GM21526 (cell line): ENCODE measurements around the gene MAP3K13.
"Not testable (repeated sequence)": the region's sequence is repeated elsewhere in the genome, so short reads cannot be mapped to it uniquely, and the experiment has no call there.

ENCODE experiments used
- ATAC-seq: cut with Tn5 transposase; IDR thresholded peaks from one replicate; pipeline ENCODE4 v1.9.1; 2021; ENCODE audit warnings: moderate library complexity; ENCODE audit not compliant: unreplicated experiment, low FRiP score

The MAP3K13 gene

DNA sequence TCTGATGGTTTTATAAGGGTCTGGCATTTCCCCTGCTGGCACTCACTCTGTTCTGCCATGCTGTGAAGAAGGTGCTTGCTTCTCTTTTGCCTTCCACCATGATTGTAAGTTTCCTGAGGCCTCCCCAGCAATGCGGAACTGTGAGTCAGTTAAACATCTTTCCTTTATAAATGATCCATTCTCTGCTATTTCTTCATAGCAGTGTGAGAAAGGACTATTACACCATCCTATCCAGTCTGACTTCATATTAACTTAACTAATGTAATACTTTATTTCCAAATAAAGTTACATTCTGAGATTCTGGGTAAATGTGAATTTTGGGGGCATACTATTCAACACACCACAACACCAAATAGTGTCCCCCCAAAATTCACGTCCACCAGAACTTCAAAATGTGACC is 22.2 kb upstream of the MAP3K13 start:
- no peak for ATAC-seq

DNA sequence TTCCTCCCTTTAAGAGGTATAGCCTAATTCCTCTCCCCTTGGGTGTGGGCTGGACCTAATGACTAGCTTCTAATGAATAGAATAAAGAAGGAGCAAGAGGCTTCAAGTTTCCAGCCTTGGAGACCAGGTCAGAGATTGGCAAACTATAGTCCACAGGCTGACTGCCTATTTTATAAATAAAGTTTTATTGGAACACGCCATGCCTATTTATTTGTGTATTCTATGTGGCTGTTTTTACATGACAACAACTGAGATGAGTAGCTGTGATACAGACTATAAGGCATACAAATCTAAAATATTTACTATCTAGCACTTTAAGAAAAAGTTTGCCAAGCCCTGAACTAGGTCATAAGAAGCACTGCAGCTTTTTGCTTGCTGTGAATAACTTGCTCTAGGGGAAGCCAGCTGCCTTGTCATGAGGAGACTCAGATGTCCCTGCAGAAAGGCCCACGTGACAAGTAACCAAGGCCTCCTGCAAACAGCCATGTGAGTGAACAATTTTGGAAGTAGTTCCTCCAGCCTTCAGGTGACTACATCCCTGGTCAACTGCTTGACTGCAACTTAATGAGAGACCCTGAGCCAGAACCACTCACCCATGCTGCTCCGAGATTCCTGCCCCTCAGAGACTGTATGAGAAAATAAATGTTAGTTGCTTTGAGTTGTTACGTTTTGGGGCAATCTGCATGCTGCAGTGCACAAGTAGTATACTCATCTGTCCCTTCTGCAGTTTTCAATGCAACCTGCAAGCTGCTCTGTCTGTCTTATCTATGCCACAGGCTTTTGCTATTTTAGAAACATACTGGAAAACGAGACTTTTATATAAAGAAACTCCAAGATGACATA is 21.1 kb upstream of the MAP3K13 start:
- ATAC-seq = no peak

DNA sequence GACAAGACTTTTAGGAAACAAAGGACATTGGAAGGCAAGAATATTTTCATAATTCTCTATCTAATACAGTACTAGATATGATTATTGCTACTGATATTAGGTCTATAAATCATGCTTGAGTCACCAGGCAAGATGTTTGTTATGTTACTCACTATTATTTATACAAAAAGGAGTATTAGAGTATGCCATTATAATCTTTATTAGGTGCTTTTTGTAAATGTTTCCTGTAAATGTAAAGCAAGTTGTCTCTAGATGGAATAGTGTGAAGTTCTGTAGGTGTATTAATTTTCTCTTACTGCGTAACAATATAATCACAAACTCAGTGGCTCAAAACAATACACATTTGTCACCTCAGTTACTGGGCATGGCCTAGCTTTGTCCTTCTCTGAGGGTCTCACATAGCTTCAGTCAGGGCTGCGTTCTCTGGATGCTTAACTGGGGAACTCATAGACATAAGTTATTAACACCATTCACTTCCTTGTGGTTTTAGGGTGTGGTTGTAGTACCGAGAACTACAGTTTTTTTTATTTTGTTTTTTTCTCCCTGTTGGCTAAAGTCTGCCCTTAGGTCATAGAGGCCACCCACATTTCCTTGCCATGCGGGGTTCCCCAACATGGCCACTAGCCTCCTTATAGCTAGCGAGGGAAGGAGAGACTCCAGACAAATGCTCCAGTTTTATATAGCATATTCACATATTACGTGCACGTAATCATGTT is 20.3 kb upstream of the MAP3K13 start:
- ATAC-seq = no peak

DNA sequence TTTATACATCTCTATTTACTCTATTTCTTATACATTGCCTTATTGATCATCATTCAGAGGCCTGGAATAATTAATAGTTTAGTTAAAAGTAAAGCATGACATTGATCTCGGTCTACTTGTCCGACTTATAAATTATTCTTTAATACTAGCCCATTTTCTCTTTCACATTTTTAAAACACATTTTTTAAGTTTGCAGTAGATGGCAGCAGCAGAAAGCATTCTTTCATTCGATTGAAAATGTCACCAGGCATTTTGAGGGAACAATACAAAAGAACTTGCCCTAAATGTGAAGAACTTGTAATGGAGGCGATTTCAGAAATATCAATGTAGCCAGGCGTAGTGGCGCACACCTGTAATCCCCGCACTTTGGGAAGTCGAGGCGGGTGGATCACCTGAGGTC is 15.5 kb upstream of the MAP3K13 start:
- ATAC-seq = no peak

DNA sequence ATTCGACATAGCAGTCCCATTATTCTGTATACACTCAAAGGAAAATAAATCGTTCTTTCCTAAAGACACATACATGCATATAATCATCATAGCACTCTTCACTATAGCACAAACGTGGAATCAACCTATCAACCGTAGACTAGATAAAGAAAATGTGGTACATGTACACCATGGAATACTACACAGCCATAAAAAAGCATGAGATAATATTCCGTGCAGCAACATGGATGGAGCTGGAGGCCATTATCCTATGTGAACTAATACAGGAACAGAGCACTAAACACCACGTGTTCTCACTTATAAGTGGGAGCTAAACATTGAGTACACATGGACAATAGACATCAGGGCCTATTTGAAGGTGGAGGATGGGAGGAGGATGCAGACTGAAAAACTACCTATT is 12.1 kb upstream of the MAP3K13 start:
- ATAC-seq = no peak

DNA sequence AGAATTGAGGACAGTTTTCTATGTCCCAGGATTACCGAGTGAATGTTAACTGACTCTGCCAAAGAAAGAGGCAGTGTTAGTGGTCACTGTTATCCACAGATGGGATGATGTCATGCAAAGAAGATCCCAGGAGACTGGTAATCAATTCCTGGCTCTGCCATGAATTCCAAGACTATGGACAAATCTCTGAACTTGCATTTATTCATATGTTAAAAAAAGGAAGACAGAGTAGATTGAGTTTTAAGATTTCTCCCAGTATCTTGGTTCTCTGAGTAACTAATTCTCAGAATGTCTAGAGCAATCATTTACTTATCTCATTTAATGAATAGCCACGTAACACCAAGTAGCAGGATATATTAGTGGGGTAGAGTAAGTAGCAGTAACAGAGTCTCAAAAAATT is 11.5 kb upstream of the MAP3K13 start:
- ATAC-seq = no peak

DNA sequence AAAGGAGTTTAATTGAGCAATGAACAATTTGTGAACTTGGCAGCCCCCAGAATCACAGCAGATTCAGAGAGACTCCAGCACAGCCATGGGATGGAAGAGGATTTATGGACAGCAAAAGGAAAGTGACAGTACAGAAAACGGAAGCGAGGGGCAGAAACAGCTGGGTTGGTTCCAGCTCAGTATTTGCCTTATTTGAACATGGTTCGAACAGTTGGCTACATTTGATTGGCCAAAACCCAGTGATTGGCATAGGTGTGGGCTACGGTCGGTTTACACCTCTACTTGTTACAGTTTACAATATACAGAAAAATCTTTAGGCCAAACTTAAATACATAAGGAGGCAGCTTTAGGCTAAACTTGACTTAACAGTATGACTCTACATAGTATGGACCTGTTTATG is 9.7 kb upstream of the MAP3K13 start:
- no peak for ATAC-seq

DNA sequence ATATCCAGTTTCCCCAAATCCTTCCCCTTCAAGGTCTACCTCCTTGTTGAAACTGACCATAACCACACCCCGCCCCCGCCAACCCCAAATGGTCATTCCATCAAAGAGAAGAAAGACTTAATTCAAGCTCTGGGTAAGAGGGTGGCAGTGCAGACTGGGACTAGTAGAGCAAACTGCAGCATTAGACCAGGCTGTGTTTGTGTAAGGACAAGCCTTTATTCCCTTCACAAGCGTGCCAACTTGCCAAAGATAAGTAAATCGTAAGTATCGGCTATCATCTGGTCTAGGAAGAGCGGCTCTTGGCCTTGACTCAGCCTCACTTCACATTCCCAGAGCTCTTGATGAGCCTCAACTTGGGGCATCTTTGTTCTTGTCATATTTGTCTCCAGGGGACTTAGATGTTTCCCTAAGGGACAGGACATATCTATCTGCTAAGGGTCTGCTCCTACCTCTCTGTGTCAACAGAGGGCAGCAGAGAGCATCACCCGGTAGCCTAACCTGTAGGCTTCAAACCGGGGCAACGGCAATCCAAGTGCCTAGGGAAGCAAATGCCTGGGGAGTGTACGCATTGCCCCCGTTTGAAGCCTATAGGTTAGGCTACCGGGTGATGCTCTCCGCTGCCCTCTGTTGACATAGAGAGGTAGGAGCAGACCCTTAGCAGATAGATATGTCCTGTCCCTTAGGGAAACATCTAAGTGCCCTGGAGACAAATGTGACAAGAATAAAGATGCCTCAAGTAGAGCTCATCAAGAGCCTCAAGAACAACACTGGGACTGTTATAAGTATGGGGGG is 8.9 kb upstream of the MAP3K13 start:
- peak; percentile 98 for ATAC-seq

DNA sequence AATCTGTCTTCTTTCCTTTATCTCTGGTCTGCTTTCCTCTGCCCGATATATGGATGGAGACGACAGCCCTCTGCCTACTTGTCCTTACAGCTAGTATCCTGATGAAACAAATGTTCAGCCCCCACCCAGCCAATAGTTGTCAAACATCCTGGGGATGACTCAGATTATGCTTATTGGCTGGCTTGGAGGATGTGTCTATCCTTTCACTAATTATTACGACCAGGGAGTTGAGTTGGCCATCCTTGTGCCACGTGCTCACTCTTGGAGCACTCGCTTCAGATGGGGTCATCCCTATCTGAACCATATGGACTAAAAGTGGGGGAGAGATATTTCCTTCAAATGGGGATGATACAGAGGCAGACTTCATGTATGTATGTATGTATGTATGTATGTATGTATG is 6.4 kb upstream of the MAP3K13 start:
- no peak for ATAC-seq

DNA sequence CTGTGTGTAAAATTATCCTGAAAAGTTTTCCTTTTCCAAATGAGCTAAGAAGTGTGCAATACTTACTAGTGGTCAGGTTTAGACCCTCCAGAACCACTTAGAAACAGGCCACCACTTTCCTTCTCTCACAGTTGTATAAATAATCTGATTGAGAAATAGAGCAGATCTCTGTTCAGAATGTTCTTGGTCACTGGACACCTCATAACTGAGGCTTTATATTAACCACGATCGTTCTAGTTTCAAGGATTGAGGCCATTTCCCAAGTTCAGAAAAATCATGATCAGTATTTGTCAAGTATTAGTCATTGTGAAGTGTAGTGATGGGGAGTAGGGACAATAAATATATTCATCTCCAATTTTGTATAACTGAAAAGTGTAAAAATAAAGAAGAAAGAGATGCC is 1.0 kb upstream of the MAP3K13 start:
- ATAC-seq = no peak

DNA sequence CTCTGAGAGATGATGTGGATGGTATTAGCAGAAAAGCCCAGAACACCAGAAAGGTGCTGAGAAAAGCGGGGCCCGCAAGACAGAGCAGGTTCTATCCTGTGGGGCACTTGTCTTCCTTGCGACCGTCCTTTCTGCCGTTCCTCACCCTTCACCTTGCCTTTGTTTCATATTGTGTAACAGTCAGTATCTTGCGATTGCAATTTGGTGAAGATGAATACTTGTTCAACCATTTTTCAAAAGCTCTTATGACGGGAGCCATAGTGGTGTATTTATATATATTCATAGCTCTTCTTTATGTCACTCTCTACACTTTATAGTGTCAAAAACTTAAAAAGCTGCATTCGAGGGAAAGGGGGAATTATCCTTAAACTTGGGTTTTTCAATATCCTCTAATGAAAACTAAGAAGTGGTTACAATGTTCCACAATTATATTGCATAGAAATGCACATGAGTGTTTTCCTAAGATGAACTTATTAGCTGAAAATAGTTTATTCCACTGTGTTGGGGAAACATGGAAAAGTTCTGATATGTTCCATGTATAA is 797 bp downstream of the MAP3K13 start:
- ATAC-seq = peak; percentile 53

DNA sequence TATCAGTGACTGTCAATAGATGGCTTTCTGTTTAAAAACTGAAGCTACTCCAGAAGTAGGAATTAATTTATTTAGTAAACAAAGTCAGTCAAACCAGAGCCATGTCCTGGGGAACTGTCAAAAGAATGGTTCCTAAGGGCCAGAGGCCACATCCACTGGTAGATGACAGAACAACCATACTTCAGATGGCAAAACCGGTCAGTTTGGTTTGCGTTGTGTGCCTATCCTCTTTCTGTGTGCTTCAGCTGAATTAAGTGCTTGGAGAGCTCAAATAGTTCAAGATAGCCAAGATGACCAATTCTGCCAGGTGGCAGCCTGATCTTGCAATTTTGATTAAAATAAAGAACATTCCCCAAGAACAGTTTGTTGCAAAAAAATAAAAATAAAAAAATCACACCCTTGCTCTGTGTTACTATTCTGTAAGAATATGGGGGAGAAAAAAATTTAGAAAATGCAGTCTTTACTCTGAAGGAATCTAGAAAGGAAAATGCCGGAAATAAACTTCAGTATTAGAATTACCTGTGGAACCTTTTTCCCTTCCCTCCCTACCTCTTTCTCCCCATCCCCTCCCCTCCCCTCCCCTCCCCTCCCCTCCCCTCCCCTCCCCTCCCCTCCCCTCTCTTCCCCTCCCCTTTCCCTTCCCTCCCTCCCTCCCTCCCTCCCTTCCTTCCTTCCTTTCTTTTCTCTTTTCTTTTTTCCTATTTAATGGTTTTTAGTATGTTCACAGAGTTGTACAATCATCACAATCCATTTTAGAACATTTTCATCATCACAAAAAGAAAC is 2.5 kb downstream of the MAP3K13 start:
- no peak for ATAC-seq

DNA sequence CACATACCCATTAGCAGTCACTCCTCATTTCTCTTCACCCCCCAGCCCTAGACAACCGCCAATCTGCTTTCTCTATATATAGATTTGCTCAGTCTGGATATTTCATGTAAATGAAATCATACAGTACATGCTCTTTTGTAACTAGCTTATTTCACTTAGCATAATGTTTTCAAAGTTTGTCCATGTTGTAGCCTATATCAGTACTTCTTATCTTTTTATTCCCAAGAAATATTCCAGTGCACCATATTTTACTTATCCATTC is 3.1 kb downstream of the MAP3K13 start:
- ATAC-seq = no peak

DNA sequence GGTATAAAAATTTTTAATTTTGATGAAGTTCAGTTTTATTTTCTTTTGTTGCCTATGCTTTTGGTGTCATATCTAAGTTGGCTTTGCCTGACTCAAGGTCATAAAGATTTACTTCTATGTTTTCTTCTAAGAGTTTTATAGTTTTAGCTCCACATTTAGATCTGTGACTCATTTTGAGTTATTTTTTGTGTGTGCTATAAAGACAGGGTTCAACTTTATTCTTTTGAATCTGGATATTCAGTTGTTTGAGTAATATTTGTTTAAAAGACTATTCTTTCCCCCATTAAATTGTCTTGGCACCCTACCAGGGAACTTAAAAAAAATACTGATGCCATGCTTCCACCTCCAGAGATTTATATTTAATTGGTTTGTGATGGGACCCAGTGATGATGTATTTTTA is 4.0 kb downstream of the MAP3K13 start:
- no peak for ATAC-seq

DNA sequence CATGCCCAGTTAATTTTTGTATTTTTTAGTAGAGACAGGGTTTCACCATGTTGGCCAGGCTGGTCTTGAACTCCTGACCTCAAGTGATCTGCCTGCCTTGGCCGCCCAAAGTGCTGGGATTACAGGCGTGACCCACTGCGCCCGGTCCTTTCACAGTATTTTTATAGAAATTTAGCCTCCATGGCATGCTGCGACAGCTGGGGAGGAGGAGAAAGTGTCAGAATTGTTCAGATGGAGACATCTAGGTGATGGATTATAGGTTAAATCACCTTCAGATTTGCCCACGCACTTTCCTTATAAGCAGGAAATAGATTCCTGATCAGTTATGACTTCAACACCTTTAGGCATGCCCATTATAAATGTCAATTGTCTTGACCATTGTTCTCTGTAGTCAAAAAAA is 7.4 kb downstream of the MAP3K13 start:
- ATAC-seq = not testable (repeated sequence)

DNA sequence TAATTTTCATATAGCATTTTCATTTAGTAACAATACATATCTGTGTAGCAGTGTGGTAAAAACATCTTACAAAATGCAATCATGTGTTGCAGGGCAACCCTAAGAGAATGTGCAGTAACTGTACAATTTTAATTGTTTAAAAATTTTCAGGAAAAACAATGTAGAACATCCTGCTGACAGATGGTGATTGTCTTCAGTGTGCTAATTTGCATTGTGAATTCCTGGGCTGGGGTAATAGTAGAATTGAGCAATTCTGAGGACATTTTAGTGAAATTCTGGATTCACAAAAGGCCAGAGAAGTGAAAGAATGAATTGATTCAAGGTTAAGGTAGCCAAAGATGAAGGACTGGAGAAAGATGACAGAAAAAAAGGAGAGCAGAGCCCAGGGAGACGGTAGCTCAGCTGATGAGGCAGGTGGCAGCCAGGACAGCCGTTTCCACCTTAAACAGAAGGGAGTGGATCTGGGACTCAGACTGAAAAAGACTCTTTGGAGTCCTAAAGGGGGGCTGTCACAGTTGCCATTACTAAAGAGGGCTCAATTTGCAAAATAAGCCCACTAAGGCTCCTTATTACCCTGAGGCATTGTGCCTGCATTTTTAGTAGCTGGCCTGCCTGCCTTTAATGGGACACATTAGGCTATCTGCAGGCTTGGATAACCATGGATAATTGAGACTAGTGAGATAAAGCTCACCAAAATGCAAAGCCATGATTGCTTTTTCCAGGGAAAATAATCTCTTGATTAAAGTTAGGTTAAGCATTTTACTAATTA is 8.6 kb downstream of the MAP3K13 start:
- no peak for ATAC-seq

DNA sequence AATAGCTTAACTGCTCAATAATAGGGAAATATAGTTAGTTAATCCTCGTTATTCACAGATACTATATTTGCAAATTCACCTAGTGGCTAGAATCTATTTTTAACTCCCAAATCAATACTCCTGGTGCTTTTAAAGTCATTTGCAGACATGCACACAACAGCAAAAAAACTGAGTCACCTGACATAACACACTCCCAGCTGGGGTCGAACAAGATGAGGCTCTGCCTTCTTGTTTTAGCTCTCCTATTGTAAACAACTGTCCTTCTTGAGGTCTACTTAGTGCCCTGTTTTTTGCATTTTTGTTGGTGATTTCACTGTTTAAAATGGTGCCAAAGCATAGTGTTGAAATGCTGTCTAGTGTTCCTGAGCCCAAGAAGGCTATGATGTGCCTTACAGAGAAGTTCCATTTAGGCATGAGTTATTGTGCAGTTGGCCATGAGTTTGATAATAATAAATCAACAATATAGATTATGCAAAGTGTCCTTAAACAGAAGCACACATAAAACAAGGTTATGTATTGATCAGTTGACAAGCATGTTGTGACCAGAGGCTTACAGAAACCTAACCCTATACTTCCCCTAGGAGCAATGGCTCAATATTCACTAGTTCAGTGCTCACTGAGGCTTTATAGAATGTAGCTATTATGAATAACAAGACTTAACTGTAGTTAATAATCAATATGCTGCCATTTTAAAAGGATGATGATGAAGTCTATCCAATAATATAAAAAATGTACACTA is 18.6 kb downstream of the MAP3K13 start:
- no peak for ATAC-seq

DNA sequence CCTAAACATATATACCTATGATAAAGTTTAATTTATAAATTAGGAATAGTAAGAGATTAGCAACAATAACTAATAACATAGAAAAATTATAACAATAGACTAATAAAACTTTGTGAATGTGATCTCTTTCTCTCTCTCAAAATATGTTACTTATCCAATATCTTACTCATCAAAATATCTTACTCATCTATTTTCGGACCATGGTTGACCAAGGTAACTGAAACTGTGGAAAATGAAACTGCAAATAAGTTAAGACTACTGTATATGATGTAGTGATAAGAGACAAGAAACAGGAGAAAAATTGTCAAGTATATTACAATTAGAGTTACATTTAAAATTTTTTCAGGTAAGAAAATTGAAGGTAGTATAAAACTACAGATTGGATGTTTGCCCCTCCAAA is 19.2 kb downstream of the MAP3K13 start:
- ATAC-seq = no peak

DNA sequence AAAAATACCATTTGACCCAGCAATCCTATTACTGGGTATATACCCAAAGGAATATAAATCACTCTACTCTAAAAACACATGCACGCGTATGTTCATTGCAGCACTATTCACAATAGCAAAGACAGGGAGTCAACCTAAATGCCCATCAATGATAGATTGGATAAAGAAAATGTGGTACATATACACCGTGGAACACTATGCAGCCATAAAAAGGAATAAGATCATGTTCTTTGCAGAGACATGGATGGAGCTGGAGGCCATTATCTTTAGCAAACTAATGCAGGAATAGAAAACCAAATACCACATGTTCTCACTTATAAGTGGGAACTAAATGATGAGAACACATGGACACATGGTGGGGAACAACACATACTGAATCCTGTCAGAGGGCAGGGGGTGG is 23.6 kb downstream of the MAP3K13 start:
- not testable (repeated sequence) for ATAC-seq
